Middle frontal gyrus (tissue), 1 donor: ENCODE results near the gene IRAK2.
"Not testable (repeated sequence)": the region's sequence is repeated elsewhere in the genome, so short reads cannot be mapped to it uniquely, and the experiment has no call there.

Source experiments
- DNase-seq: peaks from one replicate; pipeline ENCODE4 v3.0.0-alpha.2; 2015; ENCODE audit warnings: low spot score; ENCODE audit errors: extremely low spot score

Gene IRAK2

DNA sequence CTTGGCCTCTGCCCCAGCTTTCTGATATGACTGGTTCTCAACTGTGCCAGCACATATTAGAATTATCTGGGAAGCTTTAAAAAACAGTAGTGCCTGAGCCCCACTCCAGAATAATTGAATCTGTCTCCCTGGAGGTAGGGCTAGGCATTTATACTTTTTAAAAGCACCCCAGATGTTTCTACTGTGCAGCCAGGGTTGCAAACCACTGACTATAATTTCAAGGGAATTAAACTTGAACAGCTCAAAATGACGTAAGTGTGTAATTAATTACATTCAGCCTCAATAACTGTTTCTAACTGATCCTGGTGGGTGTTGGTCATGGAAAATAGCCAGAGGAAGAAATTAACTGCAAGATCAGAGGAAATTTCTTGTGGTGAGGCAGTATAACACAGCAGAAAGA, 4.4 kb upstream of the IRAK2 start:
- DNase-seq = no peak

DNA sequence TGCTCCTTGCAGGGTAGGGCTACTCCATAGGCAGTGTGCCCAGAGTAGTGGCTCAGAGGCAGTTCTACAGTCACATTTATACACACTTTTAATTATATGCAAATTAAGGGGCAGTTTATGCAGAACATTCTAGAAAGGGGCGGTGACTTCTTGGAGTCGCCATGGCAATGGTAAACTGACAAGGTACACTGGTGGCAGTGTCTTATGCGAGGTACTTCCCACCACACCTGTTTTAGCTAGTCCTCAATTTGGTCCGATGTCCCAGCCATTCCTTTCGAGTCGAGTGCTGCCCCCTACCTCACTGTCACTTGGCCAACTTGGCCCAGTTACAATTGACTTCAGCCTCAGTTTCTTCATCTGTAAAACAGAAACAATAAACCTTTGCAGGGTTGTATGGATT, 3.8 kb upstream of the IRAK2 start:
- no peak for DNase-seq

DNA sequence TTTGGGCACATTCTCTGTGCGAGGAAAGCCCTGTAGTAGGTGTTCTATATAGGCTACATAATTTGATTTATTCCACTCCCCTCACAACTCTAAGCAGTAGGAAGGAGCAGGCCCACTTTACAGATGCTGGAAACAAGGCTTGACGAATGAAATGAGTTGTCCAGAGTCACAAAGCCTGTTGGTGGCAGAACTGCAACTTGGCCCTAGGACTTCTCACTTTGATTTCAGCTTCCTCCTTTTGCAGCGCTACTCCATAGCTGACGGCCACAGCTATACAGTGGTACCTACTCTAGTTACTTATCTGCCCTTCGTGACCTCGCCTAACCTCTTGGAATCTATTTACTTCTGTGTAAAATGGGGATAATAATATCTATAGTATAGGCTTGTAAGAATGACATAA, 2.5 kb upstream of the IRAK2 start:
- DNase-seq = no peak

DNA sequence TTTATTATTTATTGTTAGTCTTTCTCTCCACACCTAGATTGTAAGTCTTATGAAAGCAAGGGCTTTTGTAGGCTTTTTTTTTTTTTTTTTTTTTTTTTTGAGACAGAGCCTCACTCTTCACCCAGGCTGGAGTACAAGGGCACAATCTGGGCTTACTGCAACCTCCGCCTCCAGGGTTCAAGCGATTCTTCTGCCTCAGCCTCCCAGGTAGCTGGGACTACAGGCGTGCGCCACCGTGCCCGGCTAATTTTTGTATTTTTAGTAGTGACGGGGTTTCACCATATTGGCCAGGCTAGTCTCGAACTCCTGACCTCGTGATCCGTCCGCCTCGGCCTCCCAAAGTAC, 546 bp upstream of the IRAK2 start:
- not testable (repeated sequence) for DNase-seq

DNA sequence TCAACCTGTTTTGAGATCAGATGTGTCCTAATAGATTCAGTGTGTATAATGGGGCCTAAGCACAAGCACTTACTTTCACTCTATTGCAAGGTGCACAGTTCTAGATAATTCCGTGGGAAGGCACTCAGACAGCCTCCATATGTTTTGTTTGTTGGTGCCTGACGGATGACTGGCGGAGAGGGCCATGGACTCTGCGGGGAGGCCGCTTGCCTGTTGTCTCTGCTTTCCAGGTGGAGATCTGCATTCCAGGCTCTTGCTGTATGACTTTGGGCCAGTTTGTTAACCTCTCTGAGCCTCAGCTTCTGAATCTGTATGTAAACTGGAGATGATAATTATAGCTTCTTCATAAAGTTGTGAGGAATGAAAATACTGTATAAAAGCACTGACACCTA, 1.5 kb downstream of the IRAK2 start:
- DNase-seq = no peak

DNA sequence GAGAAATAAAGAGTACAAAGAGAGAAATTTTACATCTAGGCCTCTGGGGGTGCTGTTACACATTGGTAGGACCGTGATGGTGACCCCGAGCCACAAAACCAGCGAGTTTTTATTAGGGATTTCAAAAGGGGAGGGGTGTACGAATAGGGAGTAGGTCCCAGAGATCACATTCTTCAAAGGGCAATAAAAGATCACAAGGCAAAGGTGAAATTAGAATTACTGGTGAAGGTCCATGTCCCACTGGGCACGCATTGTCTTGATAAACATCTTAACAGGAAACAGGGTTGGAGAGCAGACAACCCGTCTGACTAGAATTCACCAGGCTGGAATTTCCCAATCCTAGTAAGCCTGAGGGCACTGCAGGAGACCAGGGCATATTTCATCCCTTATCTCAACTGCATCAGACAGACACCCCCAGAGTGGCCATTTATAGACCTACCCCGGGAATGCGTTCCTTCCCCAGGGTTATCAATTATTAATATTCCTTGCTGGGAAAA, 4.3 kb downstream of the IRAK2 start:
- no peak for DNase-seq

DNA sequence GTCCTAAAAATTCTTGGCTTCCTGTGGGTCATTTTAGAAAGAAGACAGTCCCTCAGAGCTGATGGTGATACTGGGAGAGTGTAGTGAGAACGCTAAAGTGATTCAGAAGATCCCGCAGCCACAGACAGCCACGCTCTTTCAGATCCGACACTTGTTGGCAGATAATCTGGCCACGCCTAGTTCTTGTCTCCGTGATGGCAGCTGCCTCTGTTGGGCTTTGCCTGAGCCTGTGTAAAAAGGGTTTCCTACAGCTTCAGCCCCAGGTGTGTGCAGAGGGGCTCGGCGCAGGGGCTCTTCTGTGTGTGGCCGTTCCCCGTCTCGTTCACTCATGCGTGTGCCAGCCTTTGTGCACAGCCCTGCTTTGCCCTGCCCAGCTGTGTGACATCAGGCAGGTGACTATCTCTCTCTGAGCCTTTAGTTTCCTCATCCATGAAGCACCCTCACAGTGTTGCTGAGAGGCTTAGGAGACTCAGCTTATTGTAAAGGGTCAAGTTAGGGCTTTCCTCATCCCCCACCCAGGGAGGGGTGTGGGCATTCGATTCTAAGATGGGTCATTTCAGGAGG, 6.3 kb downstream of the IRAK2 start:
- no peak for DNase-seq

DNA sequence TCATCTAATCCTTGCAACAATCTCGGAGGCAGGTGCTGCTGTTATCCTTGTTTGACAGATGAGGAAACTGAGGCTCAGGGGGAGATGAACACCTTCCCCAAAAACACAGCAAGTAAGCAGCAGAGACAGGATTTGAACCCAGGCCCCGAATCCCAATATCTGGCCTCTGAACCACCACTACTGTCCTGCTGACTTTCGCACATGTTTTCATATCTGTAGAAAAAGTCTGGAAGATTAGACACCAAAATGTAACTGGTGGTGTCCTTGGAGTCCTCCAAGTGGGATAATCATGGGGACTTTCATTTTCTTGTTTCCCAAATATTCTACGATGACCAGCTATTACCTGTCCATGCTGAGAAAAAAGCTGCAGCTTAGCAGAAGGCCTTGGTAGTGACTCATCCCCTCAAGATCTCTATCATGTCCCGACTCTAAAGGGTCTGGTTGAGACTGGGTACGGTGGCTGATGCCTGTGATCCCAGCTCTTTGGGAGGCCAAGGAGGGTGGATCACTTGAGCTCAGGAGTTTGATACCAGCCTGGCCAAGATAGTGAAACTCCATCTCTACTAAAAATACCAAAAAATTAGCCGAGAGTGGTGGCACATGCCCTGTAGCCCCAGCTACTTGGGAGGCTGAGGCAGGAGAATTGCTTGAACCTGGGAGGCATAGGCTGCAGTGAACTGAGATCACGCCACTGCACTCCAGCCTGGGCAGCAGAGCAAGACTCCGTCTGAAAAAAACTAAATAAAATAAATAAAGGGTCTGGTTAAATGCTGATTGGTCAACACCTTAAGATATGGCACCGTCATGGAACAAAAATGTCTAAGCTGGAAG, 8.6 kb downstream of the IRAK2 start:
- no peak for DNase-seq

DNA sequence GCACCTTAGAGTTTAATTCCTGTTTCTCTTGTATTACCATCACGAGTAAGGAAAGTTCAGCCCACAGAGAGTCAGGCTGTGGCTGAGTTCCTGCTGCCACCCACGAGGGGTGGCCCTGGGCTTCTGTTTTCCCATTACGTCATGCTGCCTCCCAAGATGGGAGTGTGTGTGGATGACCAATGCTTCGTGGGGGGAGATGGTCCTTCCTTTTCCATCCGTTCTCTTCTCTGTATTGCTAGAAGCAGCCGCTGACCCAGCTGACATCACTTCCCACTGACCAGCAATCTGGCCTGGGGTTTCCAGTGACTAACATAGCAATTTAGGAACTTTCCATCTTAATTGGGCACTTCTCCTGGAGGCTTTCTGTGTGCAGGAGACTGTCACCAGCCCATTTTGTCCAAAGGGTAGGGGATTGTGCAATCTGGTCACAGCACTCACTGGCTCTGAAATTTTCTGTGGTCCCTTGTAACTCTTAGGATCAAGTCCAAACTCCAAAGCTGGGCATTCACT, 9.3 kb downstream of the IRAK2 start:
- DNase-seq = peak; percentile 36

DNA sequence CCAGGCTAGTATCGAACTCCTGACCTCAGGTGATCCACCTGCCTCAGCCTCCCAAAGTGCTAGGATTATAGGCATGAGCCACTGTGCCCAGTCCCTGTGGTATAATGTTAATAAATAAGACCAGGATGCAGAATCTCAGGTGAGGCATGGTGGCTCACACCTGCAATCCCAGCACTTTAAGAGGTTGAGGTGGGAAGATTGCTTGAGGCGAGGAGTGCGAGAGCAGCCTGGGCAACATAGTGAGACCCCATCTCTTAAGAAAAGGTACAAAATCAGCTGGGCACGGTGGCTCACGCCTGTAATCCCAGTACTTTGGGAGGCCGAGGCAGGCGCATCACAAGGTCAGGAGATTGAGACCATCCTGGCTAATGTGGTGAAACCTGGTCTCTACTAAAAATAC, 10.6 kb downstream of the IRAK2 start:
- not testable (repeated sequence) for DNase-seq

DNA sequence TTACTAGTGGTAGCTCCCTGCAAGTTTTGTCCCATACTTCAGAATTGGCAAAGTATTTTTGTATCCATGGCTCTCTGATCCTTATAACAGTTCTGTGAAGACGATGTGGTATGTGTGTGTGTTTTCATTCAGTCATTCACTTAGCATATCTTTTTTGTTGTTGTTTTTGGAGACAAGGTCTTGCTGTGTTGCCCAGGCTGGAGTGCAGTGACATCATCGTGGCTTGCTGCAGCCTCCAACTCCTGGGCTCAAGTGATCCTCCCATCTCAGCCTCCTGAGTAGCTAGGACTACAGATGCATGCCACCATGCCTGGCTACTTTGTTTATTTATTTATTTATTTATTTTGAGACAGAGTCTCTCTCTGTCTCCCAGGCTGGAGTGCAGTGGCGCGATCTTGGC, 11.4 kb downstream of the IRAK2 start:
- DNase-seq = not testable (repeated sequence)

DNA sequence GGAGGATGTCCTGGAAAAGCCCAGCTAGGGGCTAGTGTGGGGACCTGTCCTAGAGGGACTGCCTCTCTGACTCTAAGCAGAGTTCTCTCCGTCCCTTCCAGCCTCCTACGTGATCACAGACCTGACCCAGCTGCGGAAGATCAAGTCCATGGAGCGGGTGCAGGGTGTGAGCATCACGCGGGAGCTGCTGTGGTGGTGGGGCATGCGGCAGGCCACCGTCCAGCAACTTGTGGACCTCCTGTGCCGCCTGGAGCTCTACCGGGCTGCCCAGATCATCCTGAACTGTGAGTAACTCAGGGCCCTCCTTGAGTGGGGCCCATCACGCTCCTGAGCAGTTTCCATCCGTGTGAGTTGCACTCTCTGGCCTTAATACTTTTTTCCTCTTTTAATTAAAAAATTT, 13.0 kb downstream of the IRAK2 start:
- DNase-seq = no peak

DNA sequence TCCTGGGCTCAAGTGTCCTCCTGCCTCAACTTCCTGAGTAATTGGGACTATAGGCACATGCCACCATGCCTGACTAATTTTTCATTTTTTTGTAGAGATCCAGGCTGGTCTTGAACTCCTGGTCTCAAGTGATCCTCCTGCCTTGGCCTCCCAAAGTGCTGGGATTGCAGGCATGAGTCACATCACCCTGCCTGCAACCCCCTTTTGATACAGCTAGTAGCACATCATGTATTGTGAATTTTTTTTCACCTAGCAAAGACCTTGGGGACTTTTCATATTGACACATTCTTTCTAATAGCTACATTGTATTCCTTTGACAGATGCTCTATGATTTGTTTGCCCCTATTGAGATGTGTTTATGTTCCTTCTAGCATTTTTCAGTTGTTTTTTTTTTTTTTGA, 14.2 kb downstream of the IRAK2 start:
- DNase-seq = no peak

DNA sequence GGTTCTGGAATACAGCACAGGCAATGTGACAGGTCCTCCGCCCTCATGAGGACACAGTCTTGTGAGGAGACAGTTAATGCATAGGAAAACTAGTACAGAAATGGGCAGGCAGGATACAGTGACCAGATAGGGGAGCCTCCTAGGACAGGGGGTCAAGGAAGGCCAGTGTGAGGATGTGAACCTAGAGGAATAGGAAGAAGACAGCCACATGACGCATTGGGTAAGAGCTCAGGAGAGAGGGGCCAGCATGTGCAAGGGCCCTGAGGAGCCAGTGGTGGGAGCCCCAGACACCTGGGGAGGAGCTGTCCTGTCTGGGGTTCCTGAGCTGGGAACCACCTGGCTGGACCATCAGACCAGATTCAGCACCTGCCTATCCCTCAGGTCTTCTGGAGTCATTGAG, 15.6 kb downstream of the IRAK2 start:
- DNase-seq = no peak

DNA sequence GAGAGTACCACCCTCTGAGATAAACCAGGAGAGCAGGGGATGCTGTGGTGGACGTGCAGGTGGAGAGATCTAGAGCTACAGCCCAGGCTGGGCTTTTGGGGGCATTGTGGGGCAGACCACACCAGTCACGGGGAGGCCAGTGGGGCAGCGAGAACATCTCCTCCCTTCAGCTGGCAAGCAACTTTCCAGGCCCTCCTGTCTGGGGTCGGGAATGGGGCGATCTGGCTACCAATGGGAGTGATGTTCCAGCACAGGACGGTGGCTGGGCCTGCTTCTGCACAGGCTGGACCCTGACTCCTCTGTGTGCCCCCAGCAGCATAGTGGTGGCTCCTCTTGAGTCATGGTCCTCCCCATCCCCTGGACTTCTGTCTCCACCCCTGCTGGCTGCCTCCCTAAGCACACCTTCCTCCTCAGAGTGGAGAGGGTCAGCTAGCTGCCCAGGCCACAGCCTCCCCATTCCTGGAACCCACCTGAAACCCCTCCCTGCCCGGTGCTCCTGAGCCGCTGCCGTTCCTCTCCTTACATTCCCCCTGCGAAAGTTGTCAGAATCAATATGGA, 16.1 kb downstream of the IRAK2 start:
- no peak for DNase-seq

DNA sequence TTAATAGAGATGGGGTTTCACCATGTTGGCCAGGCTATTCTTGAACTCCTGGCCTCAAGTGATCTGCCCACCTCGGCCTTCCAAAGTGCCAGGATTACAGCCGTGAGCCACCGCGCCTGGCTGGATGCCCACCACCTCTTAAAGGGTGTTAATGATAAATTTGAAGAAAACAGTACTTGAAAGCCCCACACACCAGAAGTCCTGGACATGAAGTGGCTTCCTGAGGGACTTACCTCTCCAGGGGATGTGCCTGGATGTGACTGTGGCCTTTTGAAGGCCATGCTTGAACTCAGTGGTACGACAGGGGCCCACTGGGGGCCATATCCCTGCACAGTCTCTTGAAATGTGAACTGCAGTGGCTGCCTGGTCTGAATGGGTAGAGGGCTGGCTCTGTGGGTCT, 18.2 kb downstream of the IRAK2 start:
- no peak for DNase-seq

DNA sequence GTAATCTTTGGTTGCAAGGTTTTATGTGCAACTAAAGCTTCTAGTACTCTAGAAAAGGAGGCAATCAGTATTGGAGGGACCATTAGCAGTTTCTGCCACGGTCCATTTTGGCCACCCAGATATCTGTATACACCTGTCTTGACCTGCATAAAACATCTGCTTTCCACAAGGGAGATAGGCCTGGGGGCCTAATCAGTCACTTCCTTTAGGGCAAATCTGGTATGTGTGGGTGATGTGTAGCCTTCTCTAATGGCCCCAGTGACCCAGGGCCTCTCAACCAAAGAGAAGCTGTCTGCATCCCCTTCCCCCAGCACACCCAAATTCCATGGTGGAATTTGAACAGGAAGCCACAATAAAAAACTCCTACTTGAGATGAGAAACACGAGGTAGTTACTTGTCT, 19.5 kb downstream of the IRAK2 start:
- DNase-seq = no peak

DNA sequence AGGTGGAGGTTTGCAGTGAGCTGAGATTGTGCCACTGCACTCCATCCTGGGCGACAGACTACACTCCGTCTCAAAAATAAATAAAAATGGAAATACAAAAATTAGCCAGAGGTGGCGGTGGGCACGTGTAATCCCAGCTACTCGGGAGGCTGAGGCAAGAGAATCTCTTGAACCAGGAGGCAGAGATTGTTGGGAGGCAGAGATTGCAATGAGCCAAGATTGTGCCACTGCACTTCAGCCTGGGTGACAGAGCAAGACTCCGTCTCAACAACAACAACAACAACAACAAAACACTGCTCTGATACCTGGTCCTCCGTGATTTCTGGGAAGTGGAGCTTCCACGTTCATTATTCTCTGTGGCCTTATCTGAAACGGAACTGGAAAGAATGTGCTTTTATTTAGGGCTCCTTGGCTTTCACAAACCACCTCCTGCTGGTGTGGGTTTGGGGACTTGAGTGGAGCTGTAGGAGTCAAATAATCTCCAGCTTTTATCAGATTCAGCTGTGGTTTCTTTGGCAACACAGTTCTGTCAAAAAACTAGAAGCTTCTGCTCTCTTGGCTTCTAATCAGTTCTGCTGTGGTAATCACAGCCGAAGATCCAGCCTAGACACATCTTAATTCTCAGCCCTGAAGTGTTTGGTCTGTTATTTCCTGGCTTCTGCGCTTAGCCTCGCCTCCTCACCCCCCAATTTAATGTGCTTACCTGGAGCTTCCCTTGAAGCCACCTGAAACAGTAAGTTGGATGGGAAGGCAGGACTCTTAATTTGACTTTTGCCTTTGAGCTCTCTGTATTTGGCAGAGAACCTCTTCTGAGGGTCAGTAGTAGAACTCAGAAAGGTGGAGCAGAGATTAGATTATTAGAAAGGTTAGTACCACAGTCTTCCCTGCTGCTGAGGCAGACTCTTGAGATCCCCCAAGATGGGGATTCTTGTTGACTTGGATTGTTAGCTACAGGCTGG, 21.4 kb downstream of the IRAK2 start:
- DNase-seq = no peak

DNA sequence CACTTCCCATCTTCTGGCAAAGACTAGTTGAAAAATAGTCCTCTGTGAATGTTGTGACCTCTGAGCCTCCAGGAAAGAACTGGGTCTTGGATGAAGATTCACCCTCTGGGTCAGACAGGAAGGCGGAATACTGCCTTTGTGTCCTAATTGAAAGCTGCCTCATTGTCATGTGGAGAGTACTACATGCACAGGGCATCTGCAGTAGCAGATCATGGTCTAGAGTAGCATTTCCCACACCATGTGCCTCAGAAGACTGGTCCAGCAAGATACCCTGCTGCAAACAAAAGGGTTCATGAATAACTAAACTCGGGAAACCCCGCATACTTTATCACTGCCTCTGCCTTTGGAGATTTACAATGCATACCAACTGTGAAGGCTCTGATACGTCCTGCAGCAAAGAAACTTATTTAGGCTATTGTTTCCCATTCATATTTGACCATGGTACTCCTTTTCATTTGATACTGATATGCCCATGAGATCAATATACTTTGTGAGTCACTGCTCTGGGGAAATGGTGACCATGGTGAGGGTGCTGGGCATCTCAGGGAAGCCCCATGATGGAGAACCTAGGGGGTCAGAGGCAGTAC, 22.7 kb downstream of the IRAK2 start:
- no peak for DNase-seq

DNA sequence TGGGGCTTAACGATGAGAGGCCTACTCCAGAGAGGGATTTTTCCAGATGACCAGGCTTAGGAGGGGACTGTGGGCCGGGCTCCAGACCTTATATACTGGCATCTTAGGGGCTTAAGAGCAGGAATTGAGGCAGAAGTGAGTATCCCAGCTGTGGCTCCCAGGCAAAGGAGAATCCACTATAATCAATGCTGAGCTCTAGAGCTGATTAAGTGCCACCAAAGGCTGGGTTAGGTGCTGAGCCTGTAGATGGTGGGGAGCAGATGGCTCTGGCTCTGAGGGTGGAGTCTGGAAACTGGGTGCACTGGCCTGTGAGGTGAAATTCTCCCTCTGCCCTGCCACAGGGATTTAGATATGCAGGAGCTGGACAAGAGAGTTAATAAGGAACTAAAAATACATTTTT, 23.2 kb downstream of the IRAK2 start:
- no peak for DNase-seq
